Stimulated activated CD4-positive, alpha-beta T cell treated with anti-CD3 and anti-CD28 coated beads, Interleukin-1b, Interleukin-23, amount 100 ng/mL, for 24 hours (primary cell): ENCODE results near the gene LPGAT1.

ENCODE experiments used
- DNase-seq, 4 experiments: peaks; one replicate each; pipeline ENCODE4 v3.0.0-alpha.2; 2020; ENCODE audit warnings: low read depth in 4 of 4, low spot score in 1 of 4

LPGAT1 gene

DNA sequence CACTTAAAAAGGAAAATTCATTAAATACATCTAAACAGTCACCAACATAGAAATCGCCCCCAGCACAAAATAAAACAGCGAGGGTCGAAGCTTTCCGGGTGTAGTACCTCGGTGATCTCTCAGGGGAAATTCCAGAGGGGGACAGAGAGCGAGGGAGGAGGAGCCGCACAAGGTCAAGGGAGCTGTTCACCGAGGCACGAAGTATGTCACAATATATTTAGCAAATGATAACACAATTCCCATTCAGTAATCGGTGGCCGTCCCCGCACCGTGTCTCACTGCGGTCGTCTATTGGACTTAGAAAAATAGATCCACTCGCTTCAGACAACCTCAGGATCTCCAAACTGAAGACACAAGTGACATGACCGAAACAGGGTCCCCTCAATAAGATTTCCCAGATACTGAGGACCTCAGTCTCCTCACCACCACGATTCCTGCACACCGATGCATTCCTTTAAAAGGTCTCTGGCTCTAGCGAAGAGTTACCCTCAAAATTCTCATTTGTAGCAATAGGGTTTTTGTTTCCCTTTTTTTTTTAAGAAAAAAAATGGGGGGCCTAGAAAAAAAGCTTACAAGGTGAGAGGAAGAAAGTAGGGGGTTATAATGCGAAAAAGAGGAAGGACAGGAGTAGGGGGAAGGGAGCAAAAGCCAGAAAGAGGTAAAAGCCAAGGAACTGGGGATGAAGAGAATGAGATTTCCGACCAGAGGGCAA is 1.1 kb downstream of the LPGAT1 start:
- DNase-seq = no peak

DNA sequence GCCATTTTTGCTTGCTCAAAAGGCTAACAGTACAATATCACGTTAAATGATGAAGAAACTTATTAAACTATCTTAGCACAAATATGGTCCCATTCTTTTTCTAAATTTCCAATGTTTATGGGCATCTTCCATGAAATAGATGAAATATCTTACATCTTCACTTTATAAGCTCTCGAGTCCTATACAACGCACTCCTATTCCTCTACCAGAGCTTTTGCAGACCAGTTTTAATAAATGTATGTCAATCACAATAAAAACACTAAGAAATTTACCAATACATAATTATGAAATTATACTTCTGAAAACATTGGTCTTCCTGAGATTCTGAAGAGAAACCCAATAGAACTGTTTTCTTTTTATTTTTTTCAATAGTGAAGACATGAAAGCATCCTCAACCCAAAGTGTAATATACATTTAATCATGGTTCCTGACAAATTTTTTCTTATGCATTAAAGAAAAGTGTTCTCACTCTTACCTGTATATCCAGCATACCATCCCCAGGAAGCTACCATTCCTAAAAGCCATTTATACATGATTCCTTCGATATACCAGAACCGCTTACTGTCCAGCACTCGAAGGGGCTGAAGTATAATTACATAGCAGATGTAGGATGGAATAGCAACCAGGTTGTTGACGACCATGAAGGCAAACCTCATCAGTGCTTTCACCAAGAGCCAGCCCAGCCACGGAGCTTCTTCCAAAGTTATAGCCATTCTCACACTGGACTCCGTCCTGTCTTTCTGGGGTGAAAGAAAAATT is 1.8 kb downstream of the LPGAT1 start:
- no peak for DNase-seq

DNA sequence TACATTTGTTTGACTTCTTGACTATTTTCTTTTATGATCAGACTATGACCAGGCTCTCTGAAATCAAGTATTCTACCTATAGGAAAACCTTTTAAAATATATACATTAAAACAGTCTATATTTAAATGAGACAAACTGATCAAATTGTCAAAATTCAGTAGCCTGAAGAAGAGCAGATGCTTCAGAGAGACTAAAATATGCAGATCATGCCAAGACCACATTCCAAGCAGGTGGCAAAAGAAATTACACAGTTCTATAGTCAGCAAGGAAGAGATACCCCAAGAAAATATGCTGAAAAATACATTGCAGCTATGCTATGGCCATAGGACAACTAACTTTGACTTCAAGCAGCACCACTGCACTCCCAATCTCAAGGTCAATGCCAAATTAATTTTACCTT is 3.5 kb downstream of the LPGAT1 start:
- DNase-seq = no peak

DNA sequence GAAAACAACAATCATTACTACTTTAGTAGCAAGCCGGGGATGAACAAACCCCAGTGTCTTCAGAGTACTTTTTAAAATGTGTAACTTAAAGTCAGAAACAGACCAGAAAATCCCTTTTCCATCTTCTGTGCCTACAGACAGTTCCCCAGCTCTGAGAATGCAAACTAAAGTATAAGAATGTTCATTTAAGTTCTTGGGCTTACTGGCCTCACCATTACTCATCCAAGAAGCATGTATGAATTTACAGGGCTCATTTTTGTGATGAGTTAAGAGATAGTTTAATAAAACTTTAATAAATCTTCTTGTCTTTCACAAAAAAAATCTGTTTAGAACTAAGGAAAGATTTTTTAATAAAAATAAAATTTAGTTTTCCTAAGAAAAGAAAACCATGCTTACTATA is 4.6 kb downstream of the LPGAT1 start:
- no peak for DNase-seq

DNA sequence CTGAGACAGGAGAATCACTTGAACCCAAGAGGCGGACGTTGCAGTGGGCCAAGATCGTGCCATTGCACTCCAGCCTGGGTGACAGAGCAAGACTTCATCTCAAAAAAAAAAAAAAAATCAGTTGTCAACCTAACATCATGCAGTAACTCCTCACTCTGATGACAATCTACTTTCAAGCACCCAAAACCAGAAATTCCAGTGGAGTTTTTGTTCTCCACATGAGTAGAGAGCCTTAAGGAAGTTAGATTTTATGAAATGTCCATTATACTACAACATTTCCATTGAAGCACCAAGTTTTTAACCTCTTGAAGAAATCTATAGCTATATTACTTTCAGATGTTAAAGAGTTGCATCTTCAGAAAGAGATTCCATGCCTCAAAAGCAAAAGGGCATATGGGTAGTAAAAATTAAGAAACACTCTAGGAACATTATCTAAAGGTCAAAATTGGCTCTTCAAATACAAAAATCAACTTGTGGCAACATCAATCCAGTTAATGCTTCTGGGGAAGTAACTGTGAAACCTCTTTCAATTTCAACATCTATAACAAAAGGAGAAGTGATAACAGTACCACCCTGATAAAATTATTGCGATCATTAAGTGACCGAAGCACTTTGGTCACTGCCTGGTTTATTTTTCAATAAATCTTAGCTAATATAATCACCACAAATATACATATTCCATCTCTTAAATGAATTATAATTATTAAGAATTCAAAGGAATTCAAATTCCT is 7.7 kb downstream of the LPGAT1 start:
- no peak for DNase-seq

DNA sequence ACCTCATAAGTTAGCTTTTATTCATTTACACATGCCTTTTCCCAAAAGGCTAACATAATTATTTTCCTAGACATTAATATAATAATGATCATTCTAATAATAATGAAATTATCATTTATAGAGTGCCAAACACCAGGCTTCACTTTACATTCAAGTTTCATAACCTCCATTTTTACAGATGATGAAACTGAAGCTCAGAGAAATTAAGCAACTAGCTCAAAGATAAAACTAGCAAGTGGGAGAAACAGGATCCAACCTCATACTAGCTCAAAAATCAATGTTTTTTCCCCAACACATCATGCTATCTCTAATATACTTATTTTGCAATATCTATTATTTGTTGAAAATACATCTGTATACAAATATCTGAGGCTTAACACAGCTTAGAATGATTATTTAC is 14.0 kb downstream of the LPGAT1 start:
- DNase-seq = no peak

DNA sequence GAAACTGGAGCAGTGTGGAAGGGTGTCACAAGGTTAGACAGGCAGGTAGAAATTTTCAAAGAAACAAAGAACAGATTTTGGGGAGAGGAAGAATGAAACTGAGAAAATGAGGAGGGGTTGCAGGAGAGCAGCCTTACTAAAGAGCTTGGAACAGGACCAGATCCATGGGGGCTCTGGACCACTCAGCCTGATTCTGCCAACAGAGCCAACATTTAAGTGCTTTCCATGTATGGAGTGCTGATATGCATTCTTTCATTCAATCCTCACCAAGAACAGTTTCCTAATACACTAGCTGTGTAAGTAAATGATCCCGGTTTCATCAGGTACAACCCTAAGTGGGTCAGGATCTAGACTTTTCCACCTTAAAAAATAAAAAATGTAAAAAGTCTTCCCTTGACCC is 16.2 kb downstream of the LPGAT1 start:
- no peak for DNase-seq

DNA sequence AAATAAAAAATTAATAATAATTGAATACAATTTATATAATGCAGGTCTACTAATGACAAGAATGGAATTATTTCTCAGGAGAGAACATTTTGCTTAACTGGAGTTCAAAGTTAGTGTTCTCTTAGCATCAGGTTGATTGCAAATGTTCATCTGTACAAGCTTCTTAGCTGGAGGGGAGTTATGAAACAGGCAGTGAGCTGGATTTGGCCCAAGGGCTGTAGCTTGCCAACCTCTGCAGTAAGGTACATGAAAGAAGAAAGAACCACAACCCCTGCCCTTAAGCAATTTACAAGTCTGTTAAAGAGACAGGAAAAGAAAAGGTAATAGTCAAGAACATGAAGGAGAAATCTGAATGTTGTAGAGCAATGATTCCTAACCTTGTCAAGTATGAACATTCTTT is 17.0 kb downstream of the LPGAT1 start:
- DNase-seq = no peak

DNA sequence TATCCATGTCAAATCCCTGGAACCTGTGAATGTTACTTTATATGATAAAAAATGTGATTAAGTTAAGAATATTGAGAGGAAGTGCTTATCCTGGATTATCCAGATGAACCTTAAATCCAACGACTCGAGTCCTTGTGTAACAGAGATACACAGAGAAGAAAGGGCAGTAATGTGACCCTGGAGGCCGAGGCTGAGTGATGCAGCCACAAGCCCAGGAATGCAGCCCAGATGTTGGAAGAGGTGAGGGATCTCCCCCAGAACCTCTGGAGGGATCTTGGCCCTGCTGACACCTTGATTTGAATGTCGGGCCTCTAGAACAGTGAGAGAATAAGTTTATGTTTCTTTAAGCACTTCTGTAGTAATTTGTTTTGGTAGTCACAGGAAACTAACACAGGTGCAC is 18.0 kb downstream of the LPGAT1 start:
- no peak for DNase-seq

DNA sequence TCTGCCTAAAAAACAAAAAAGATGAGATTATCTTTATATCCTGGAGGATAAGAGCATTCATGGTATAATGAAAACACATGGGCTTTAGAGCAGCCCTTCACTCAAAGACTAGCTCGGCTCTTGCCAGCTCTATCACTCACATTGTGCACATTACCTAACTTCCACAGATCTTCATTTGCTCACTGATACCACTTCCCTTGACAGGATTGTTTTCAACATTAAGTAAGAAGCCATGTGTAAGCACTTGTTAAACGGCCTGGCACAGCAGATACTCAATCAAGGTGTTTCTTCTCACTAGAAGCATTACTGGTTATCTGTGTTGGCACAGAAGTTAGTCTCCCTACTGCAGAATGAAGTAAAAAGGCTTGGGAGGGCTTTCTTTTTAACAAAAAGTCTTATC is 18.7 kb downstream of the LPGAT1 start:
- DNase-seq = no peak

DNA sequence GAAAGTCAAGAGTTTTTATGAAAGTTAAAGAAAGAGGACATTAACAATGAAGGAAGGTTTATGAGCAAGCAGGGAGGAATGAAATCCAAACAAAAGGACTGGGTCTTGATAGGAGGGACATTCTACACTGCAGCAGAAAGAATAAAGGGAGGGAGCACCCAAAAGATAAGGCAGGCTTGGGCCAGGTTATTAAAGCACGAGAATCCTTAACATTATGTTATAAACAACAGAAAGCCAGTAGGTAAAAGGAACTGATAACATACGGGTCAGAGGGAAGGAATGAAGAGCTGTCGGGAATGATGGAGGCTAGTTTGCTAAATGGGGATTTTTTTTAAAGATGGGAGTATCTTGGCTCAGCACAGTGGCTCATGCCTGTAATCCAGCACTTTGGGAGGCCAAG is 19.4 kb downstream of the LPGAT1 start:
- no peak for DNase-seq

DNA sequence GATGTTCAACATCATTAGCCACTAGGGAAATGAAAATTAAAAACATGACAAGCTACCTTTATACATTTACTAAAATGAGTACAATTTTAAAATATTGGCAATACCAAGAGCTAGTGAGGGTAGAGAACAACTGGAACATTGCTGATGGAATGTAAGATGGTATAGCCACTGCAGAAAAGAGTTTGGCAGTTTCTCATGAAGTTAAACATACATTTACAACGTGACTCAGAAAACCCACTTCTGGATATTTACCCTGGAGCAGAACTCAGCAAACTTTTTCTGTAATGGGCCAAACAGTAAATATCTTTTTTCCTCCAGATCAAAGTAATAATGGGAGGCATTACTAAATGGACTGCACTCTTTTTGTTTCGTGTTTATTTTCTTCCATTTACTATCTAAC is 22.1 kb downstream of the LPGAT1 start:
- DNase-seq = no peak

DNA sequence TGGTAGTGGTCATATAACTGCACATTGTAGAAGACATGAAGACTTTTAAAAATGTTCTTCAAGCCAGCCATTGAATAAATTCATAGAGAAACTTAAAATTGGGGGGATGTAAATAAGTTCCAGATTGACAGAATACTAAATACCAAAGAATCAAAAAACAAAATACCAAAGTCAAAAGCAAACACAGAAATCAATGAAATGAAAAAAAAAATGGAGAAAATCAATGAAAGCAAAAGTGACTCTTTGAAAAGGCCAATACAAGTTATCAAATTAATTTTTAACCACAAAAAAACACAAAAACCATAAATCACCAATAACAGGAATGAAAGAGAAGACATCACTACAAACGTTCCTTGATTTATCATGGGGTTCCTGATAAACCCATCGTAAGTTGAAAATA is 25.6 kb downstream of the LPGAT1 start:
- no peak for DNase-seq

DNA sequence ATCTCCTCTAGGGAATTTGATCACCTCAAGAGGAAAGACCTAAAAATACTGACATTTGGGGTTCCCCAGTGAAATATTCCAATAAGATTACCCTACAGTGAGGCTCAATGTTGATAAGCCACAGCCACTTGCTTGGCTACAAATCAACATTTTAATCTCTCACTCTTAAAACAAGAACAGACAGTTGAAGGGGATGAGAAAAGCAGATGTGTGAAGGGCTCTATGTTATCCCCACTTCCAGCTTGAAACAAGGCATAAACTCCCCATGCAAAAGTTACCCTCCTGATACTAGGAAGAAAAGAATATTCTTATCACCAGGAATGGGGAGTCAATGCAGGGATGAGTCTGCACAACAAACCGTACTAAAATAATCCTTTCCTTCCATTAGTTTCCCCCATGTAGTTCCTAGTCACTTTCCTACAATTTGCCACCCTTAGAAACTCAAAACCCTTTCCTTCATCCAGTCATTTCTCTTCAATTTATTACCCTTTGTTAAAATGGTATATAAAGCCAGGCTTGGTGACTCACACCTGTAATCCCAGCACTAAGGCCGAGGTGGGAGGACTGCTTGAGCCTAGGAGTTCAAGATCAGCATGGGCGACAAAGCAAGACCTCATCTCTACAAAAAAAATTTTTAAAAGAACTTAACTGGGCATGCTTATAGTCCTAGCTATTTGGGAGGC is 29.5 kb downstream of the LPGAT1 start:
- DNase-seq = no peak

DNA sequence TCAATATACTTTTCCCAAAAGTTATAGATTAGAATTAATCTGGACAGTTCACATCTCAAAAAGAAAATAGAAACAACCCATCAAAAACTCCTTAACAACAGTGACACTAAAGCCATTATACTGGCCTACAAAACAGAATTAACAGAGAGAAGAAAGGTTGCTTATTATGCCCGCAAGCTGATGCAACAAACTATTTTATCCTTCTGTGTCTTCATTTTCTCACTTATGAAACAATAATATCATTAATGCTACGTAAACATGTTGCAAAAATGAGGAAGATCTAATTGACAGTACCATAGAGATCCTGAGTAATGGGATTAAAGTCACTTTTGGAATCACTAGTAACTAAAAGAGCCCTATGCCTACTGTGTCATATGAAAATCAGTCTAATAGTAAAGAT is 32.6 kb downstream of the LPGAT1 start:
- DNase-seq = no peak

DNA sequence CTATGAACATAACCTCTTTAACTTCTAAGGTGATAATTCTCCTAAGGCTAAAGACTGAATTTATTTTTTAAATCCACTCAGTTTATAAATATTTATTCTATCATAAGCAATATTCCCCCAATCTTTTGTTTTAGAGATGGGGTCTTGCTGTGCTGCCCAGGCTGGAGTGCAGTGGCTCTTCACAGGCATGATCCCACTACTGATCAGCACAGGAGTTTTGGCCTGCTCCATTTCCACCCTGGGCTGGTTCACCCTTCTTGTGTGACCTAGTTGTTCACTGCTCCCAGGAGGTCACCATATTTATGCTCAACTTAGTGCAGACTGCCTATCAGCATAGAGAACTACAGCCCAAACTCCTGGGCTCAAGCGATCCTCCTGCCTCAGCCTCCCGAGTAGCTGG is 38.6 kb downstream of the LPGAT1 start:
- no peak for DNase-seq

DNA sequence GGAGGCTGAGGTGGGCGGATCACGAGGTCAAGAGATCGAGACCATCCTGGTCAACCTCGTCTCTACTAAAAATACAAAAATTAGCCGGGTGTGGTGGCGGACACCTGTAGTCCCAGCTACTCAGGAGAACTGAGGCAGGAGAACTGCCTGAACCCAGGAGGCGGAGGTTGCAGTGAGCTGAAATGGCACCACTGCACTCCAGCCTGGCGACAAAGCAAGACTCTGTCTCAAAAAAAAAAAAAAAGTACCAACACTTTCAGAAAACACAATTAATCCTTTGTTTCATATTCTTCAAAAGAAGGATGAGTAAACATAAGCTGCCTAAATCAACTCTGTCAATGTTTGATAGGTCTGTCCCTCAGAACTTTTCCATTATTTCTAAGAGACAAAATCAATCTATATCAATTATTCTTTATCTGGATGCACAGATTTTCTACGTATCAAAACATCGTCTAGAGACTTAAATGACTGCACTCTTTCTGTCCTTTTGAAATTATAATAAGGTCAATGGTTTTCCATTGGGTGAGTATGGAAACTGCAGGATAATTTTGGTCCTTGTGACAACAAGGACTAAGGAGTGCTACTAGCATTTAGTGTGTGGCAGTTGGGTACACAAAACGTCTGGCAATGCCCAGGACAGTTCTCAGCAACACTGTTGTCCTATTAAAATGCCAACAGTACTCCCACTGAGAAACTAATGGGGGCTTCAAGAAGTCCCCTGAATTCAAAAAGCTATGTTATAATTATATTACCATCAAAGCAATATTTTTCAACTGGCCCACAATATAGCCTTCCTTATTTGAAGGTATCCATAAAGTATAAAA is 40.7 kb downstream of the LPGAT1 start:
- no peak for DNase-seq

DNA sequence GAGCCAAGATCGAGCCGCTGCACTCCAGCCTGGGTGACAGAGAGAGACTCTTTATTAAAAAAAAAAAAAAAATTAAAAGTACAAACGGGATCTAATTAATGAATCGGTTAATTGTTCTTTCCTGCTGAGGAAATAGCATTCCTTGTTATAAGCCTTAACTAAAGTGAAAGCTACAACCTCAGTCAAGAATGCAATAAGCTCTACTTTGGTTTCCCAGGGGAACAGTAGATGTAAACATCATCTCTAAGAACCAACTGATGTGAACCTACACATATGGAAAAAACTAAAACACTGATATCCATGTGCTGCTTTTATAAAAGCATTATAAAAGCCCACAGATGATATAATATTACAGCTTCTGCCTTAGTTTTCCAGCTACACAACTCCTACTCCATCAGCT is 41.9 kb downstream of the LPGAT1 start:
- DNase-seq = no peak

DNA sequence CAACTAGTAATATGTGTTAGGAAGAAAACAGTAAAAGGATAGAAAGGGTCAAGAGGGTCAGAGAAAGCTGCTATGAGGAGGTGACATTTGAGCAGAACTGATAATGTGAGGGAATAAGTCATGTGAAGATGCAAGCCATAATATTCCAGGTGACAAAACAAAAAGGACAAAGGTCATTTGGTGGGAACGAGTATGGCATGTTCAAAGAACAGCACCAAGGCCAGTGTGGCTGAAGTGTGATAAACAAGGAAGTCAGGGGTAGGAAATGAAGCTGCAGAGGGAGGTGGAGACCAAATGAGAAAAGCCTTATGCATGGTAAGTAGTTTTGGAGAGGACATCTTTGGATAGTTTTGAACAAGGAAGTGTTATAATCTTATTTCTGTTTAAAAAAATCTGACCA is 46.7 kb downstream of the LPGAT1 start:
- no peak for DNase-seq

DNA sequence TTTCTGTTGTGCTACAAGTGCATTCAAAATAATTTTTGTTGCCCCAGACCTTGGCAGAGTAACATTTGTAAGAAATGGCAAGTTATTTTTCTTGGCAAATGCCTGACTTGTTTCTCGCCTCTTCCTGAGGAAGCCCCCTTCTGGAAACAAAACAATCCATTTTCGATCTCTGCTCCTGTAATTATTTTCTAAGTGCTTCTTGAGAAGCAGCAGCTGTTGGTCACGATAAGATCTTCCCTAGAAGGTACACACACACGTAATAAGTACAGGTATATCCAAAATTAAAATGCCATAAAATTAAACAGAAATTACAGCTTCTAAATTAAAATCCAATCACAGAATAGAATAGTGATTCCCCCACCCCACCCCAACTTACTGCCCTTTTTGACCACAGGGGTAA is 47.3 kb downstream of the LPGAT1 start:
- no peak for DNase-seq

DNA sequence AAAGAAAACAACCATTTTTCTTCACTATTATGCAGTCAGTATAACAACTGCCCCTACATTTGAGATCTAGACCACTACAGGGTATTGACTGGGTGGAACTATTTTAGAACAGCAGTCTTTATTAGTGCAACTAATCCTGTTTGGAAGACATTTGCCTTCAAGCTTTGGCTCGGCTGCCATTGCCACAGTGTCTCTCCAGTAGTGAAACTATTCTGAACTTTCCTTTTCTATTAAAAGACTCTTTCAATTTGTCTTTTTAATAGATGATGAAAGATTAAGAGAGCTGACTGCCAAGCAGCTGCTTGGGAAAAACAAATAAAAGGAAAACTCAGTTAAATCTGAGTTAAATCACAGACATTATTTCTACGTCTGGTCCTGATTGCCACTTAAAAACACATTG is 49.3 kb downstream of the LPGAT1 start:
- DNase-seq = no peak
